GM12878 (cell line): ENCODE measurements around the gene TRIM22. TPM values are rescaled to one million over a fixed set of nuclear protein-coding genes. Genes with fewer than 3 reads are reported as not detected.

Experiments used
- BCL11A ChIP-seq: IDR thresholded peaks from 2 replicates; pipeline ENCODE4 v1.6.1; 2011; ENCODE audit warnings: low read depth, low read length
- BRCA1 ChIP-seq: IDR thresholded peaks from 2 replicates; pipeline ENCODE4 v1.6.1; 2011; ENCODE audit warnings: low read depth, low read length, improper control_type of control experiment
- E2F8 ChIP-seq: fragments of 450-650 bp; IDR thresholded peaks from 2 replicates; pipeline ENCODE4 v1.6.1; 2018; ENCODE audit warnings: mild to moderate bottlenecking, low read depth, moderate library complexity; ENCODE audit not compliant: partially characterized antibody
- EGR1 ChIP-seq, 2 experiments: IDR thresholded peaks; 1 replicate in 1 of 2; 2 replicates in 1 of 2; pipeline ENCODE4 v1.6.1; 2011 to 2012; ENCODE audit warnings: low read depth in 2 of 2, low read length in 2 of 2, borderline replicate concordance in 1 of 2, mild to moderate bottlenecking in 1 of 2, moderate library complexity in 1 of 2
- FOXK2 ChIP-seq: fragments of 450-650 bp; IDR thresholded peaks from 2 replicates; pipeline ENCODE4 v1.6.1; 2017; ENCODE audit warnings: mild to moderate bottlenecking, moderate library complexity
- FOXM1 ChIP-seq: IDR thresholded peaks from 2 replicates; pipeline ENCODE4 v1.6.1; 2012; ENCODE audit warnings: low read depth, mild to moderate bottlenecking, inconsistent platforms, low read length, moderate library complexity
- MTA2 ChIP-seq: fragments of 450-650 bp; IDR thresholded peaks from 2 replicates; pipeline ENCODE4 v1.6.1; 2016; ENCODE audit warnings: low read depth, mild to moderate bottlenecking, moderate library complexity
- MTA3 ChIP-seq: IDR thresholded peaks from 2 replicates; pipeline ENCODE4 v1.6.1; 2012; ENCODE audit warnings: low read length, inconsistent platforms, borderline replicate concordance
- MXI1 ChIP-seq: fragments of 150-350 bp; IDR thresholded peaks from 2 replicates; pipeline ENCODE4 v1.6.1; 2011; ENCODE audit warnings: low read depth, mild to moderate bottlenecking, inconsistent platforms, low read length, improper control_type of control experiment
- MYC ChIP-seq: IDR thresholded peaks from 2 replicates; pipeline ENCODE4 v1.6.1; 2011; ENCODE audit warnings: mild to moderate bottlenecking, low read length, moderate library complexity, inconsistent platforms; ENCODE audit not compliant: insufficient read depth, insufficient replicate concordance, insufficient read length, severe bottlenecking
- NBN ChIP-seq: fragments of 450-650 bp; IDR thresholded peaks from 2 replicates; pipeline ENCODE4 v1.6.1; 2016
- NFIC ChIP-seq: IDR thresholded peaks from 2 replicates; pipeline ENCODE4 v1.6.1; 2012; ENCODE audit warnings: low read depth, mild to moderate bottlenecking, inconsistent platforms, low read length, moderate library complexity
- NFYB ChIP-seq: IDR thresholded peaks from 2 replicates; pipeline ENCODE4 v1.6.1; 2011; ENCODE audit warnings: low read depth, mild to moderate bottlenecking, low read length, improper control_type of control experiment, moderate library complexity; ENCODE audit not compliant: insufficient read depth
- PML ChIP-seq: IDR thresholded peaks from 2 replicates; pipeline ENCODE4 v1.6.1; 2012; ENCODE audit warnings: low read length, inconsistent platforms
- RB1 ChIP-seq: fragments of 450-650 bp; formaldehyde crosslinking; IDR thresholded peaks from 2 replicates; pipeline ENCODE4 v1.6.1; 2017; ENCODE audit warnings: mild to moderate bottlenecking, borderline replicate concordance
- RUNX3 ChIP-seq: IDR thresholded peaks from 2 replicates; pipeline ENCODE4 v1.6.1; 2012; ENCODE audit warnings: low read length, inconsistent platforms
- SKIL ChIP-seq: fragments of 450-650 bp; IDR thresholded peaks from 2 replicates; pipeline ENCODE4 v1.6.1; 2017; ENCODE audit warnings: mild to moderate bottlenecking, low read depth, inconsistent platforms; ENCODE audit not compliant: poor library complexity, severe bottlenecking
- SMARCA5 ChIP-seq: fragments of 450-650 bp; IDR thresholded peaks from 2 replicates; pipeline ENCODE4 v1.6.1; 2017; ENCODE audit warnings: mild to moderate bottlenecking
- TCF3 ChIP-seq: IDR thresholded peaks from 2 replicates; pipeline ENCODE4 v1.6.1; 2012; ENCODE audit warnings: low read depth, mild to moderate bottlenecking, low read length, borderline replicate concordance; ENCODE audit not compliant: insufficient read depth
- YY1 ChIP-seq: IDR thresholded peaks from 2 replicates; pipeline ENCODE4 v1.6.1; 2011; ENCODE audit warnings: low read depth, mild to moderate bottlenecking, low read length
- ZBED1 ChIP-seq: IDR thresholded peaks from 2 replicates; pipeline ENCODE4 v1.6.1; 2016; ENCODE audit warnings: borderline replicate concordance
- polyA plus RNA-seq, 11 experiments: library from polyadenylated mRNA; depleted of rRNA in 4 of 11; unstranded in 6 of 11; stranded (reverse) in 5 of 11; fragments of >200 nt; fragmentation: Nextera tagmentation in 4 of 11; fragmentation: Illumina TruSeq in 1 of 11; extraction: Ambion mirVana in 4 of 11; extraction: Trizol in 1 of 11; gene quantifications; 1 replicate in 1 of 11; 2 replicates in 10 of 11; pipeline versions ENCODE4 v1.2.1 to v1.2.3, GENCODE V29; 2011 to 2016; ENCODE audit warnings: inconsistent platforms in 2 of 11, missing spikeins in 2 of 11, low read depth in 1 of 11
- total RNA-seq, 4 experiments: library from RNA; depleted of rRNA in 3 of 4; stranded (reverse); fragments of >200 nt in 3 of 4; fragmentation: Illumina TruSeq in 1 of 4; extraction: Trizol in 1 of 4; gene quantifications; 2 replicates each; pipeline versions ENCODE4 v1.2.1 to v1.2.3, GENCODE V29; 2013 to 2021
- TF ChIP-seq, protein P1 (sequence below): fragments of 450-650 bp; IDR thresholded peaks from 2 replicates; pipeline ENCODE4 v1.6.1; 2017; ENCODE audit warnings: antibody characterized with exemption, mild to moderate bottlenecking, moderate library complexity
- TF ChIP-seq, protein P2 (sequence below): fragments of 450-650 bp; IDR thresholded peaks from 2 replicates; pipeline ENCODE4 v1.6.1; 2017; ENCODE audit warnings: mild to moderate bottlenecking

Gene TRIM22
- total and polyA plus RNA-seq, 10 of the 15 experiments (the other 5 are each of a cell fraction or from before 2014, with no cell fraction given), result 116 to 485 (median 204) TPM

- TF ChIP-seq BRCA1 (no peak), BCL11A (no peak), SMARCA5 (no peak), YY1 (no peak), E2F8 (no peak), ZBED1 (peak; percentile 58; the same call in 1 of the 2 replicates), FOXM1 (no peak), FOXK2 (no peak), NFYB (no peak), RUNX3 (peak; percentile 73), NFIC (peak; percentile 52; the same call in 1 of the 2 replicates), MTA2 (peak; percentile 61), RB1 (no peak), SKIL (peak; percentile 81), MYC (no peak), NBN (peak; percentile 73), PML (peak; percentile 68; the same call in 1 of the 2 replicates), EGR1 (IDR thresholded peaks at IDR 0.05; ENCODE audit: borderline replicate concordance in 1 of 2, low read depth in 2 of 2, low read length in 2 of 2) (no peak), TCF3 (no peak), MTA3 (no peak), MXI1 (no peak)
- TF ChIP-seq, protein P1, sequence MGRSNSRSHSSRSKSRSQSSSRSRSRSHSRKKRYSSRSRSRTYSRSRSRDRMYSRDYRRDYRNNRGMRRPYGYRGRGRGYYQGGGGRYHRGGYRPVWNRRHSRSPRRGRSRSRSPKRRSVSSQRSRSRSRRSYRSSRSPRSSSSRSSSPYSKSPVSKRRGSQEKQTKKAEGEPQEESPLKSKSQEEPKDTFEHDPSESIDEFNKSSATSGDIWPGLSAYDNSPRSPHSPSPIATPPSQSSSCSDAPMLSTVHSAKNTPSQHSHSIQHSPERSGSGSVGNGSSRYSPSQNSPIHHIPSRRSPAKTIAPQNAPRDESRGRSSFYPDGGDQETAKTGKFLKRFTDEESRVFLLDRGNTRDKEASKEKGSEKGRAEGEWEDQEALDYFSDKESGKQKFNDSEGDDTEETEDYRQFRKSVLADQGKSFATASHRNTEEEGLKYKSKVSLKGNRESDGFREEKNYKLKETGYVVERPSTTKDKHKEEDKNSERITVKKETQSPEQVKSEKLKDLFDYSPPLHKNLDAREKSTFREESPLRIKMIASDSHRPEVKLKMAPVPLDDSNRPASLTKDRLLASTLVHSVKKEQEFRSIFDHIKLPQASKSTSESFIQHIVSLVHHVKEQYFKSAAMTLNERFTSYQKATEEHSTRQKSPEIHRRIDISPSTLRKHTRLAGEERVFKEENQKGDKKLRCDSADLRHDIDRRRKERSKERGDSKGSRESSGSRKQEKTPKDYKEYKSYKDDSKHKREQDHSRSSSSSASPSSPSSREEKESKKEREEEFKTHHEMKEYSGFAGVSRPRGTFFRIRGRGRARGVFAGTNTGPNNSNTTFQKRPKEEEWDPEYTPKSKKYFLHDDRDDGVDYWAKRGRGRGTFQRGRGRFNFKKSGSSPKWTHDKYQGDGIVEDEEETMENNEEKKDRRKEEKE, result no peak
- TF ChIP-seq, protein P2, sequence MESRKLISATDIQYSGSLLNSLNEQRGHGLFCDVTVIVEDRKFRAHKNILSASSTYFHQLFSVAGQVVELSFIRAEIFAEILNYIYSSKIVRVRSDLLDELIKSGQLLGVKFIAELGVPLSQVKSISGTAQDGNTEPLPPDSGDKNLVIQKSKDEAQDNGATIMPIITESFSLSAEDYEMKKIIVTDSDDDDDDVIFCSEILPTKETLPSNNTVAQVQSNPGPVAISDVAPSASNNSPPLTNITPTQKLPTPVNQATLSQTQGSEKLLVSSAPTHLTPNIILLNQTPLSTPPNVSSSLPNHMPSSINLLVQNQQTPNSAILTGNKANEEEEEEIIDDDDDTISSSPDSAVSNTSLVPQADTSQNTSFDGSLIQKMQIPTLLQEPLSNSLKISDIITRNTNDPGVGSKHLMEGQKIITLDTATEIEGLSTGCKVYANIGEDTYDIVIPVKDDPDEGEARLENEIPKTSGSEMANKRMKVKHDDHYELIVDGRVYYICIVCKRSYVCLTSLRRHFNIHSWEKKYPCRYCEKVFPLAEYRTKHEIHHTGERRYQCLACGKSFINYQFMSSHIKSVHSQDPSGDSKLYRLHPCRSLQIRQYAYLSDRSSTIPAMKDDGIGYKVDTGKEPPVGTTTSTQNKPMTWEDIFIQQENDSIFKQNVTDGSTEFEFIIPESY, result no peak
Measured at GRCh38 chr11:5689551-5689983, at the start of gene TRIM22 (continued).
